ENCODE data around the gene BCAS4.

The BCAS4 gene

DNA sequence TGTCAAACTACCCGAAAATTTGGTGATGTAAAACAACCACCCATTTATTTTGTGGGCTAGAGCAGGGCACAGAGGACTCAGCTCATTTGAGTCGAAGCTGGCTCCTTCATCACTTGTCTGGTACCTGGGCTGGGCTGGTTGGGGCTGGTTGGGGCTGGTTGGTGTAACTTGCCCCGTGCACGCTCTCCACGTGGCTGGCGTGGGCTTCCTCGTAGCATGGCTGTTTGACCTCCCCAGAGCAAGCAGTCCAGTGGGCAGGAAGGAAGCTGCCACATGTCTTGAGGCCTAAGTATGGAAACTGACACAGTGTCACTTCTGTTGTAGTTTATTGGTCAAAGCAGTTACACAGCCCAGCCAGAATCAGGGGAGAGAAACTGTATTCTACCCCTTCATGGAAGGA is 27.1 kb downstream of the BCAS4 start:
- DNase-seq (ENCODE audit: low spot score): no peak

DNA sequence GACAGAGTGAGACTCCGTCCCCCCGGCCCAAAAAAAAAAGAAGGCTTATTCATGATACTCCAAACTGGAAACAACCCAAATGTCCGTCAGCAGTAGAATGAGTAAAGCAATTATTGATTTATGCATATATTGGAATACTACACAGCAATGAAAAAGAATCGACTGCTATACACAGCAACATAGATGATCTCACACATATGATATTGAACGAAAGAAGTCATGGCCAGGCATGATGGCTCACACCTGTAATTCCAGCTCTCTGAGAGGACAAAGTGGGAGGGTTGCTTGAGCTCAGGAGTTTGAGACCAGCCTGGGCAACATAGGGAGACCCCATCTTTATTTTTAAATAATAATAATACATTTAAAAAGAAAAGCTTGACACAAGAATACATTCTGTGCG is 28.5 kb downstream of the BCAS4 start:
- DNase-seq (ENCODE audit: low spot score): no peak

DNA sequence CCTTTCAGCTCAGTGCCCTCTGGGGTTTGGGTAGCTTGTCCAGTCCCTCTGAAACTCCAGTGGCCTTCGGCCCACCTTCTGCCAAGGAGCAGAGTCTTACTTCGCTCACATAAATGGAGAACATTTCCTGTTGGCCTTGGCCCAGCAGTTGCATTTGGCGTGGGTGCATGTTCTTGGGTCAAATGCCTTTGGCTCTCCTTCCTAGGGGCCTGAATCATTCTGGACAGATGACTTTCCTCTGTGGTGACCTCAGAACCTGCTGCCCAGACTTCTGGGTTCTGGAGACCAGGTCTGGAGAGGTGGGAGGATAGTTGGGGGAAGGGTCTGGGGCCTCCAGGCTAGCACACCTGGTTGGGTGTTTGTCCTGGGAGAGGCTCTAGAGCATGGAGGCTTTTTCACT is 29.3 kb downstream of the BCAS4 start:
- no peak for DNase-seq (ENCODE audit: low spot score)

DNA sequence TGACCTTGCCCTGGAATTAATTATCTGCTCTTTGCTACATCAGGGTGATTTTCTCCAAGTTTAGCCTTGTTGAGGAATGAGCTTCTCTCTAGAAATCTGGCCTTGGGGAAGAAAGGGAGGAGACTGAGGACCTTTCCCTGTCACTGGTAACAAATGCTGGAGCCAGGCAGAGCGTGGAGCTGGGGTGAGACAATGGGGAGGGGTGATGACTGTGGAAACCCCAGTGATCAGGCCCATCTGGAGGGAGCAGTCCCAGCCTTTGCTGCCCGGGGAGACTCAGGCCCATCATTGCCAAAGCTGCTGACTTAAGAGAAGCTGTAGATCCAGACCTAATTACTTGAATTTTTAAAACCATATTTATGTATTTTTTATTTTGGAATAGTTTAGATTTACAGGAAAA is 31.3 kb downstream of the BCAS4 start:
- no peak for DNase-seq (ENCODE audit: low spot score)

DNA sequence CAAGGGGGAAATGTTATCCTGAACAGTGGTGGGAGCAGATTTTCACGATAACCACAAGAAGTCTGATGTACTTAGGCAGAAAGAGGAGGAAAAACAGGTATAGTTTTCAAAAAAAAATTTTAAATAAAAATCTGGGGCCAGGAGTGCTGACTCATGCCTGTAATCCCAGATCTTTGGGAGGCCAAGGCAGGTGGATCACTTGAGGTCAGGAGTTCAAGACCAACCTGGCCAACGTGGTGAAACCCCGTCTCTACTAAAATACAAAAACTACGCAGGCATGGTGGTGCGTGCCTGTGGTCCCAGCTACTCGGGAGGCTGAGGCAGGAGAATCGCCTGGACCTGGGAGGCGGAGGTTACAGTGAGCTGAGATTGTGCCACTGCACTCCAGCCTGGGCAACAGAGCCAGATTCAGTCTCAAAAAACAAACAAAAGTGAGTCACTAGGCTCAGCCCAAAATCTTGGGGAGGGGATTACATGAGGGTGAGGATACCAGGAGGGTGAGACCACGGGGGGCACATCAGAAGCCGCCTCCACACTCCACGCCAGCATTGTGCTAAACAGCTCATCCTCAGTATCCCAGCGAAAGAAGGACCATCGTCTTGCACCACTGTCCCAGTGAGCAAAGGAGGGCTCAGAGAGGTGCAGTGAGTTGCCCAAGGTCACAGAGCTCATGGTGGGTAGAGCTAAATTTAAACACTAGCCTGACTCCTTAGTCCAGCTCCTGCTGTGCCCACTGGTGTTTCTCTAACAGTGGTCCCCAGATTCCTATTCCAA is 33.7 kb downstream of the BCAS4 start:
- no peak for DNase-seq (ENCODE audit: low spot score)

DNA sequence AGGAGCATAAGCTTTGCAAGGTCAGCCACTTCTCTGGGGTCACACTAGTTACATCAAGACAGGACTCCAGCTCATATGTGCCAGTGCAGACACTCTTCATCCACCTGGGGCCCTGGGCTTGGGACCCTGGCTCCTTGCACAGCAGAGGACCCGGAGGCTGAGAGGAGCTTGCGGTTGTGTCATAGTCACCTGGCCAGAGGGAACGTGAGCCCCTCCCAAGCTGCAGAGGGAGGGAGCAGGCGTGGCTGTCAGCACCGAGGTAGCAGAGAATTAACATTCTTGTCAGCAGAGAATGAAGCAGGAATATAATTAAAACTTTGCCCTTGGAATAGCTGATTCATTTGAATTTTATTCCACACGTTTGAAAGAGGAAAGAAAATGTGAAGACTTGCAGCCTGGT is 36.8 kb downstream of the BCAS4 start:
- no peak for DNase-seq (ENCODE audit: low spot score)

DNA sequence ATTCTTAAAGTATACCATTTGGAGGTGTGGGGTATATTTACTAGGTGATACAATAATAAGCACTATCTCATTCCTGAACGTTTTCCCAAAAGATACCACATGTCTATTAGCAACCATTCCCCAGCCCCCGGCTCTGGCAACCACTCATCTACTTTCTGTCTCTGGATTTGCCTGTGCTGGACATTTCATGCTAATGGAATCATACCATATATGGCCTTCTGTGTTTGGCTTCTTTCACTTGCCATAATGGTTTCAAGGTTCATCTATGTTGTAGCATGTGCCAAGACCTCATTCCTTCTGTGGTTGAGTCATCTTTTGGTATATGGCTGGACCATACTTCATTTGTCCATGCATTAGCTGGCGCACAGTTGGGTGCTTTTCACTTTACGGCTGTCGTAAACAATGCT is 39.7 kb downstream of the BCAS4 start:
- DNase-seq (ENCODE audit: low spot score): no peak

DNA sequence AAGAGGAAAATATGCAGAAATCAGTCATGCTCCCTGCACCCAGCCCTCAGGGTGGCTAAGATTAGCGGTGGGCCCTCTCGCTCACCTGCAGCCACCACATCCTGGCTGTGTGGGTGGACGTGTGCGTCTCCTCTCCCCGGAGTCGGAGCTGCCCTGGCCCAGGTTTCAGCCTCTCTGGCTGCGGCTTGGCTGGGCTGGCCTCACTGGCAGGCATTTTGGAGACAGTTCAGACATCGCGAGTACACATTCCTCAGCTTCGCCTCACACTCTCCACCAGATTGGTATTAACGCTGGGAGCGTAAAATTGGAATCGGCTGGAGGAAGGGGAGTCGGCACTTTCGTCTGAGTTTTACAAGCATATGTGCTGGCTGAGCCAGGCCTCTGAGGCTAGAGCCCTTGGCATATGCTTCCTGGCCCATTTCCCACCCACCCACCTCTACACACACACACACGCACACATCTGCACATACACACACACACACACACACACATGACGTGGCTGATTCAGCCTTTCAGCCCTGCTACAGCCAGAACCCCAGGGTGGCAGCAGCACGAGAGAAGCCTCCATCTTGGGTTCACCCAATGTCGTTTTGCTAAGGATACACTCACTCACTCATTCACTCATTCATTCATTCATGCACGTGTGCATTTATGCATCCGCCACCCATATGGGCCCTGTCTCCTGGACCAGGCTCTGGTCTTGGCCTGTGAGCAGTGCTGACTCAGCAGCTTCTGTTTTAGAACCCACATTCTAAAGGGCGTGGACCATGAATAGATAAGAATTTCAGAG is 42.9 kb downstream of the BCAS4 start:
- DNase-seq (ENCODE audit: low spot score): no peak

DNA sequence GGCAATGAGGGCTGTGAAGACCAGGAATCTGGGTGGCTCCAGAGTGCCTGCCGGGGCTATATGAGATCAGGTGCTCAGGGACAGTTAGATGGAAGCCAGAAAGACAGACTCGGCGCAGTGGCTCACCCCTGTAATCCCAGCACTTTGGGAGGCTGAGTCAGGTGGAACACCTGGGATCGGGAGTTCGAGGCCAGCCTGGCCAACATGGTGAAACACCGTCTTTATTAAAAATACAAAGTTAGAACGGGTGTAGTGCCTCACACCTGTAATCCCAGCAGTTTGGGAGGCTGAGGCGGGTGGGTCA is 43.4 kb downstream of the BCAS4 start:
- DNase-seq (ENCODE audit: low spot score): no peak

DNA sequence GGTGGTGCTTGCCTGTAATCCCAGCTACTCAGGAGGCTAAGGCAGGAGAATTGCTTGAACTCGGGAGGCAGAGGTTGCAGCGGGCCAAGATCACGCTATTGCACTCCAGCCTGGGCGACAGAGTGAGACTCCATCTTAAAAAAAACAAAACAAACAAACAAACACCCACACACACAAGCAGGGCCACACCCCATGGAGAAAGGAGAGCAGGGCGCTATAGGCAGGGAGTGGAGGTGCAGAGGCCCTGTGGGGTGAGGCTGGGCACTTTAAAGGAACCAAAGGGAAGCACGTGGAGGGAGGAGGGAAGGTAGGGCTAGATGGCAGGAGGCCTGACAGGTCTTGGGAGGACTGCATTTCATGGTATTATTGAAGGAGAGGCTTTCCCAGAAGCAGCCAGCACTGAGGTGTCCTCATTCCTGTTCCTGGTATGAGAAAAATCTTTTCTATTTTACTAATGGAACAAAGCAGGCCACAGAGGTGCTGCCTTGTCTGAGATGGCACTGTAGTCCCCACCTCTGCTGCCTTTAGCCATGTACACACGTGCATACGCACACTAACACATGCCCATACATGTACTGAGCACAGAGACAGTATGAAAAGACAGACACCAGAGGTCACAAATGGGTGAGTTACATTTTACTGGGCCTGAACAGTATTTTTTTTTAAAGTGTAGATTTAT is 44.0 kb downstream of the BCAS4 start:
- no peak for DNase-seq (ENCODE audit: low spot score)

DNA sequence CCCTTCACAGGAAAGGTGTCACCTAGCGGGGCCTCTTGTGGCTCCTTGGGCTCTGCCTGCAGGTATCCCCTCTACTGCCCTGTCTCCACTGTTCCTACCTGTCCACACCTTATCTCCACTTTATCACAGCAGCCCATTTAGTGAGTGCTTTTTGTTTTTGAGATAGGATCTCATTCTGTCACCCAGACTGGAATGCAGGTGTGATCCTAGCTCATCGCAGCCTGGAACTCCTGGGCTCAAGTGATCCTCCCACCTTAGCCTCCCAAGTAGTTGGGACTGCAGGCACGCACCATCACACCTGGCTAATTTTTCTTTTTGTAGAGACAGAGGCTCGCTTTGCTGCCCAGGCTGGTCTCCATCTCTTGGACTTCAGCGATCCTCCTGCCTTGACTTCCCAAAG is 48.0 kb downstream of the BCAS4 start:
- no peak for DNase-seq (ENCODE audit: low spot score)

DNA sequence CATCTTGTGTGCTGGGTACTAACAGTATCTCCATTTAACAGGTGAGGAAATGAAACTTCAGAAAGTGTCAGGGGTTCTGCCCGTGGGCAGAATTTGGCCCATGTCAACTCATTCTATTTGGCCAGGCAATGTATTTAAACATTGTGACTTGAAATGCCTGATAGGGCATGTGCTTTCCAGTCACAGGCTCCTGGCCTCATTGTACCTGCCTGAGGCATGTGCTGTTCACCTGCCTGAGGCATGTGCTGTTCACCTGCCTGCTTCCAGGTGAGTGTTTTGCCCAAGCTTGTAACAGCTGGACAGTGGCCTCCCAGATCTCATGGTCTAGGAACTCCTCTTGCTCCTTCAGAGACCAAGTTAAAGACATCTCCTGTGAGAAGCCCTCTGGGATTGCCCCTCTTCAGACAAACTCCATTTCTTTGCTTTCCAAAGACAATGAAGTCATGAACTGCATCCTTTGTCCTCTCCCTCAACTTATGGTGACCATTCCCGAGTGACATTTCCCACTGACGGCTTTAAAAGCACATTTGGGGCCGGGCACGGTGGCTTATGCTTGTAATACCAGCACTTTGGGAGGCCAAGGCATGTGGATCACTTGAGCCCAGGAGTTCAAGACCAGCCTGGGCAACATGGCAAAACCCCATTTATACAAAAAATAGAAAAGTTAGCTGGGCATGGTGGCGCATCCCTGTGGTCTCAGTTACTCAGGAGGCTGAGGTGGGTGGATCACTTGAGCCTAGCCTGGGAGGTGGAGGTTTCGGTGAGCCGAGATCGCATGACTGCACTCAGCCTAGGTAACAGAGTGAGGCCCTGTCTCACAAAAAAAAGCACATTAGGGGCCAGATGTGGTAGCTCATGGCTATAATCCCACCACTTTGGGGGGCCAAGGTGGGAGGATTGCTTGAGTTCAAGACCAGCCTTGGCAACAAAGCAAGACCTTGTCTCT is 48.7 kb downstream of the BCAS4 start:
- no peak for DNase-seq (ENCODE audit: low spot score)

DNA sequence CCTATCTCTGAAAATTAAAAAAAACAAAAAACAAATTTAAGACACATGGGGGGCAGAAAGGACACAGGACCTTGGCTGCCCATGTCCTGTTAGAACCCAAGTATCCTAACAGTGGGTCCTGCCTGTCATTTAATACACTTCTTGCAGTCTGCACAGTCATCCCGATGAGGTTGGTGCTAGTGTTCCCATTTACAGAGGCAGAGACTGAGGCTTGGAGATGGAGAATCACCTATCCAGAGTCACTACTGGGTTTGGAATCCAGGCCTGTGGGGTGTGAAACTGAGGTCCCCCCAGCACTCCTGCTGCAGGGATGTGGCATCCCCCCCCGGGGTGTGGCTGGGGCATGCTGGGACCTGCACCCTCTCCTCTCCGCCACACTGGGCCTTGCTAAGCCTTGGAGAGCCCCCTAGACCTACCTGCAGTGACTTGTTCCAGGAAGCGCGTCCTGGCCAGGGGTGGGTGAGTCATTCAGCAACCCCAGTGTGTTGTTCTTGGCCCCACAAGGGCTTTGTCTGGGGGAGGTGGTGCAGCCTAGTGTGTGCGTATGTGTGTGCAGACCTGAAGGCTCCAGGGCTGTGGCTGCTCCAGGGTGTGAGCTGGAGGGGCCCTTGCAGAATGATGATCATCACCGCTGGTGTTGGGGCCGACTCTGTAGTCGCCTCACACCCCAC is 49.7 kb downstream of the BCAS4 start:
- DNase-seq (ENCODE audit: low spot score): no peak

DNA sequence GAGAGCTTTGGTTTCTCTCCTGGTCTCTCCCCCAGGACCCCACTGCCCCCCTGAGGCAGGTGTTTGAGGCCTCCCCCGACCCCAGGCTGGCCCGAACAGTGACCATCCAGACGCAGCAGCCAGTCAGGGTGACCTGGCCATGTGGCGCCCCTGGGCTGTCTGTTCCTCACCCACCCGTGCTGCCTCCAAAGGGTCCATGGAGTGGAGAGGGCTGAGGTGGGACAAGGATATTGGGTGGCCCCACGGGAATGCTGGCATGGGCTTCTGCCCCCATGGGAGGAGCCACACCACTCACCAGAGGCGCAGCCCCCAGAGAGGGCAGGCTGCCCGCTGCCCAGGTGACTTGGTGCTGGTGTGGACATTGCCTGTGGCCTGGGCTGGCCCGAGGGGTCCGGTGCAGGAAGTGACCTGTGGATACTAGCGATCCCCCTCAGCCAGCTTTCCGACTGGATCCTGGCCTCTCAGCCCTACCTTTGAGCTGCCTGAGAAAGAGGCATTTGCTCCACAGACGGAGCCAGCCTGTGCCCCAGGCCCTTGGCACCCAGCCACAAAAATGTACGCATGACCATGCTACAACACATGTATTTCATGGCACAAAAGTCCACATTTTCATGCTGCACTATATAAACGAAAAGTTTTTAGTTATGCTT is 50.8 kb downstream of the BCAS4 start:
- no peak for DNase-seq (ENCODE audit: low spot score)

DNA sequence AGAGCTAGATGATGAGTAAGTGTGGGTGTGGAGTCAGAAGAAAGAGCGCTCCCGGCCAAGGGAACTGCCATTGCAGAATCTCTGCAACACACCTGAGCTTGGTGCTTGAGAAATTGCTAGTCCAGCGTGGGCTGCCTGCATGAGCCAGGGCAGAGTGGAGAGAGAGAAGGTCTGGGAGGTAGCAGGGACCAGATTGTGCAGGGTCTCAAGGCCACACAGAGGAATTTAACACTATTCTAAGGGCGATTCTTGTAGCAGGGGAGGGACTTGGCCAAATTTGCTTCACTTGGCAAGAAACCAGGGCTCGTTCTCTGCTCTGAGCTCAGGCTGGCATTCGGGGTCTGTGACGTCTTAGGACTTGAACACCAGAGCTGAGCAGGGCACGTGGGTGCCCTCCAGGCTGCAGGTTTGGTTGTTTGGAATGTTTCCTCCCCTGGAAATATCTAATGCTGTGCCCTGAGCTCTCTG is 53.5 kb downstream of the BCAS4 start:
- DNase-seq (ENCODE audit: low spot score): no peak

DNA sequence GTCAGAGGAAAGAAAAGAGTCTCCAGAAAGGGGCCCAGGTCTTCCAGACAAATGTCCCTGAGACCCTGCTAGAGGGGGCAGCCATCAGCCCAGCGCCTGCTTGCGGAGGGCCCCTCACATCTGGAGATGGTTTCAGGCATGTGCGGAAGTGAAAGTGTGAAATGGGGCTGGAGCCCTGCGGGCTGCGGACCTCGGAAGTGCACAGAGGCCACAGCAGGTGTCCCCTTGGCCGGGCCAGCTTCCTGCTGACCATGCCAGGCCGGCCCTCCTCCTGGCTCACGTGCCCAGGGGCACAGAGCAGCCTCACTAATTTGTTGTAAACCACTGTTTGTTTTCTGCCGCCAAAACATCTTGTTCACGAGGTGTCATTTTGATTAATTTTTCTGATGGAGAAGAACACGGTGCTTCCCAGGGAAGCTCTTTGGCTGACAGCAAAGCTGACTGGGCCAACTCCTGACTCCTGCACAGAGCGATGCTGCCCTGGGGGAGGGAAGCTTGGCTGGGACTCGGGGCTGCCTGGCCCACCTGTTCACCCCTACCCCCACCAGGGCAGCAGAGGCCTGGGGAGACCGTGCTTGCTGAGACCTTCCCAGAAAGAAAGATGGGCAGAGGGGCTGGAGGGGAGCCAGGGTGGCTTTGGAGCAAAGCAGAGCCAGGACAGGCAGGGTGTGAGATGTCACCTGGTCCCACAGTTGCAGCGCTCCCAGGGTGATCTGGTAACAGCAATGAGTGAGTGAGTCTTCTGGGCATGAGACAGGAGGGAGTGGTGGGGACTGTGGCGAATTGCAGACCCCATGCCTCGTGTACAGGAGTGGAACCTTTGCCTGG is 54.2 kb downstream of the BCAS4 start:
- no peak for DNase-seq (ENCODE audit: low spot score)

DNA sequence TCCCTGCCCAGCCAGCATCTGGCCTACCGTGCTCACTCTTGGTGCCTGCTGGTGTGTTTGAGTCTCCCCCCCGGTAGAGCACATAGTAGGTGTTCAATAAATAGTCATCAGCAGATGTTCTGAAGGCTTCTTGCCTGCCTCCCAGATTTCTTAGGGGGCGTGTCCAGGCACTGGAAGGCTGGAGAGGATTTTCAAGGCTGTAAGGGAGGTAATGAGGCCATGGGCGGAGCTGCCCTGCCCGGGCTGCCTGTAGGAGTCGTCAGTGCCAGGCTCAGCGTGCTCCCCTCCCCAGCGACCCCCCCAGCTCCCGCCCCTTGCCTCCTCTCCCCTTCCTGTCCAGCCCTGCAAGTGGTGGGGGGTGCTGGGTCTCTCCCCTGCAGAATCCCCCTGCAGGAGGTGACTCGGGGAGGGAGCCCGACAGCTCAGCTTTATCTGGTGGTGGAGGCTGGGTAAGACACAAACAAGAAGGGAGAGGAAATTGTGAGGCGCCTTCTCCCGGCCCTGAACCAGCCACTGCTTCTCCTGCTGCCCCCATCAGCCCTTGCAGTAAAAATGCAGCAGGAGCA is 55.9 kb downstream of the BCAS4 start:
- no peak for DNase-seq (ENCODE audit: low spot score)

DNA sequence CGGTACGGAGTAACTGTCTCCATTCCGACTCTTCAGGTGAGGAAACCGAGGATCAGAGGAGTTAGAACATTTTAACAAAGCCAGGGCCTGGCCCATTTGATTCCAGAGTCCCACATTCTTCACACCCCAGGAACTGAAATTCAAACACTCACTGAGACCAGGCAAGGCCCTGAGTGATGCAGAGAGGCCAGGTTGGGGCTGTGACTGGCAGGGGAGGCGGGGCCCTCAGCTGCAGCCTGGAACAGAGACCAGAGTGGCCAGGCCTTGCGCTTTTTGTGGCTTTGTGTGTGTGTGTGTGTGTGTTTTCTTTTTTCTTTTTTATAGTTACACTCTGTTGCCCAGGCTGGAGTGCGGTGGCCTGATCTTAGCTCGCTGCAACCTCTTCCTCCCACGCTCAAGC is 57.2 kb downstream of the BCAS4 start:
- DNase-seq (ENCODE audit: low spot score): no peak
